Neural cell (in vitro differentiated cells): ENCODE data around the gene SHQ1. TPM values are rescaled to one million over a fixed set of nuclear protein-coding genes. Genes with fewer than 3 reads are reported as not detected.

Source experiments
- H2AFZ ChIP-seq: fragments of 200-600, 300-800 bp; sonication (generic), shearing (Covaris generic); 2 replicates; pipeline ENCODE4 v1.6.0; 2014; ENCODE audit warnings: low read depth, mild to moderate bottlenecking, antibody characterized with exemption, low read length, moderate library complexity
- H3F3A ChIP-seq: fragments of 200-600 bp; shearing (Covaris generic); 2 replicates; pipeline ENCODE4 v1.6.1; 2016; ENCODE audit warnings: mild to moderate bottlenecking, moderate library complexity, mixed read lengths, antibody characterized with exemption, low read length; ENCODE audit not compliant: insufficient read depth, poor library complexity, severe bottlenecking
- H3K27ac ChIP-seq: fragments of 200-600, 300-800 bp; sonication (generic), shearing (Covaris generic); 2 replicates; pipeline ENCODE4 v1.5.1; 2014; ENCODE audit warnings: mild to moderate bottlenecking, low read length, moderate library complexity
- H3K27me3 ChIP-seq: fragments of 300-800, 200-600 bp; sonication (generic), shearing (Covaris generic); 2 replicates; pipeline ENCODE4 v1.6.0; 2014; ENCODE audit warnings: mild to moderate bottlenecking, low read depth, low read length, moderate library complexity; ENCODE audit not compliant: insufficient read depth
- H3K36me3 ChIP-seq: fragments of 300-800, 200-600 bp; sonication (generic), shearing (Covaris generic); 2 replicates; pipeline ENCODE4 v1.5.1; 2014; ENCODE audit warnings: mild to moderate bottlenecking, antibody characterized with exemption, low read length, moderate library complexity; ENCODE audit not compliant: insufficient read depth
- H3K4me2 ChIP-seq: fragments of 300-800, 200-600 bp; sonication (generic), shearing (Covaris generic); 2 replicates; pipeline ENCODE4 v1.6.0; 2014; ENCODE audit warnings: mild to moderate bottlenecking, low read length
- H3K4me3 ChIP-seq: fragments of 300-800, 200-600 bp; sonication (generic), shearing (Covaris generic); 2 replicates; pipeline ENCODE4 v1.5.1; 2014; ENCODE audit warnings: mild to moderate bottlenecking, low read length, moderate library complexity
- H3K79me2 ChIP-seq: fragments of 200-600 bp; shearing (Covaris generic); replicated peaks from 2 replicates; pipeline ENCODE4 v1.6.0; 2014; ENCODE audit warnings: mild to moderate bottlenecking, low read length, moderate library complexity; ENCODE audit not compliant: insufficient read depth
- H3K9ac ChIP-seq: fragments of 300-800, 200-600 bp; sonication (generic), shearing (Covaris generic); 2 replicates; pipeline ENCODE4 v1.6.1; 2016; ENCODE audit warnings: mild to moderate bottlenecking, low read length, mixed read lengths
- H3K9me2 ChIP-seq: fragments of 200-600 bp; shearing (Covaris generic); 2 replicates; pipeline ENCODE4 v1.6.1; 2016; ENCODE audit warnings: mild to moderate bottlenecking, low read length, mixed read lengths; ENCODE audit not compliant: insufficient read depth
- H3K9me3 ChIP-seq: fragments of 200-600, 300-800 bp; sonication (generic), shearing (Covaris generic); 2 replicates; pipeline ENCODE4 v1.6.1; 2016; ENCODE audit warnings: mild to moderate bottlenecking, mixed run types, low read length, moderate library complexity, mixed read lengths
- H4K20me1 ChIP-seq: fragments of 200-600 bp; shearing (Covaris generic); 2 replicates; pipeline ENCODE4 v1.6.1; 2016; ENCODE audit warnings: mild to moderate bottlenecking, mixed run types; ENCODE audit not compliant: insufficient read depth
- EP300 ChIP-seq: fragments of 450-650 bp; conservative IDR thresholded peaks from 2 replicates; pipeline ENCODE4 v1.6.1; 2014; ENCODE audit warnings: antibody characterized with exemption, mild to moderate bottlenecking, moderate library complexity; ENCODE audit not compliant: poor library complexity, severe bottlenecking
- EZH2 ChIP-seq: fragments of 200-600, 300-800 bp; shearing (Covaris generic), sonication (generic); IDR thresholded peaks from 2 replicates; pipeline ENCODE4 v1.6.1; 2014; ENCODE audit warnings: antibody characterized with exemption, low read length, borderline replicate concordance, mild to moderate bottlenecking; ENCODE audit not compliant: insufficient read depth, poor library complexity, severe bottlenecking
- MXI1 ChIP-seq: fragments of 450-650 bp; conservative IDR thresholded peaks from 2 replicates; pipeline ENCODE4 v1.6.1; 2014; ENCODE audit warnings: antibody characterized with exemption, mild to moderate bottlenecking; ENCODE audit not compliant: poor library complexity, severe bottlenecking
- POLR2AphosphoS5 ChIP-seq: IDR thresholded peaks from 2 replicates; pipeline ENCODE4 v1.6.1; 2012
- RAD21 ChIP-seq: fragments of 450-650 bp; conservative IDR thresholded peaks from 2 replicates; pipeline ENCODE4 v1.6.1; 2014; ENCODE audit warnings: antibody characterized with exemption, mild to moderate bottlenecking, moderate library complexity
- SMC3 ChIP-seq: fragments of 450-650 bp; conservative IDR thresholded peaks from 2 replicates; pipeline ENCODE4 v1.6.1; 2014; ENCODE audit warnings: antibody characterized with exemption, mild to moderate bottlenecking, moderate library complexity; ENCODE audit not compliant: poor library complexity
- TAF1 ChIP-seq: IDR thresholded peaks from 2 replicates; pipeline ENCODE4 v1.6.1; 2012; ENCODE audit warnings: low read depth
- polyA plus RNA-seq: library from polyadenylated mRNA; depleted of rRNA; stranded (reverse); fragments of >200 nt; gene quantifications from 2 replicates; pipeline ENCODE4 v1.2.3, GENCODE V29; 2014
- TF ChIP-seq, protein P1 (sequence below): fragments of 450-650 bp; IDR thresholded peaks from 2 replicates; pipeline ENCODE4 v1.5.1; 2014; ENCODE audit warnings: antibody characterized with exemption, mild to moderate bottlenecking, moderate library complexity; ENCODE audit not compliant: poor library complexity, severe bottlenecking
- TF ChIP-seq, protein P2 (sequence below): IDR thresholded peaks from 2 replicates; pipeline ENCODE4 v1.6.1; 2012; ENCODE audit warnings: borderline replicate concordance

The SHQ1 gene
- polyA plus RNA-seq, 1 donor from 2014 or later = 14.3 TPM

DNA sequence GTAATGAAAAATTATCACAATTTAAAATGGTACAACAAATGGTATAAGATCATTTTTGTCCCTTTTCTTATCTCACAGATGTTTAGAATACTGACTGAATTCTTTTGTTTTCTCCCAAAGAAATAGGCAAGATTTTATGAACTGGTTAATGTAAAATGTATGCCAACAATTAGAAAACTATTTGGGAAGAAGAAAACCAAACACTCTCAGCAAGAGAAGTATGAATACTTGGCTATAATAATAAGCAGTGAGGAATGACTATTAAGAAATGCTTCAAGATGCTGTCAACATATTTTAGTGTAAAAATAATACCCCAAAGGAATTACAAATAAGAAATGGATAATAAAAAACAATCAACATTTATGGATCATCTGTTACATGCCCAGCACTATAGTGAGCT lies 18.5 kb downstream of the SHQ1 start:
- TF ChIP-seq EP300 (no peak), EZH2 (no peak), MXI1 (no peak), RAD21 (no peak), TAF1 (no peak), SMC3 (no peak), POLR2AphosphoS5 (no peak)
- TF ChIP-seq, protein P1, sequence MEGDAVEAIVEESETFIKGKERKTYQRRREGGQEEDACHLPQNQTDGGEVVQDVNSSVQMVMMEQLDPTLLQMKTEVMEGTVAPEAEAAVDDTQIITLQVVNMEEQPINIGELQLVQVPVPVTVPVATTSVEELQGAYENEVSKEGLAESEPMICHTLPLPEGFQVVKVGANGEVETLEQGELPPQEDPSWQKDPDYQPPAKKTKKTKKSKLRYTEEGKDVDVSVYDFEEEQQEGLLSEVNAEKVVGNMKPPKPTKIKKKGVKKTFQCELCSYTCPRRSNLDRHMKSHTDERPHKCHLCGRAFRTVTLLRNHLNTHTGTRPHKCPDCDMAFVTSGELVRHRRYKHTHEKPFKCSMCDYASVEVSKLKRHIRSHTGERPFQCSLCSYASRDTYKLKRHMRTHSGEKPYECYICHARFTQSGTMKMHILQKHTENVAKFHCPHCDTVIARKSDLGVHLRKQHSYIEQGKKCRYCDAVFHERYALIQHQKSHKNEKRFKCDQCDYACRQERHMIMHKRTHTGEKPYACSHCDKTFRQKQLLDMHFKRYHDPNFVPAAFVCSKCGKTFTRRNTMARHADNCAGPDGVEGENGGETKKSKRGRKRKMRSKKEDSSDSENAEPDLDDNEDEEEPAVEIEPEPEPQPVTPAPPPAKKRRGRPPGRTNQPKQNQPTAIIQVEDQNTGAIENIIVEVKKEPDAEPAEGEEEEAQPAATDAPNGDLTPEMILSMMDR = no peak
- TF ChIP-seq, protein P2, sequence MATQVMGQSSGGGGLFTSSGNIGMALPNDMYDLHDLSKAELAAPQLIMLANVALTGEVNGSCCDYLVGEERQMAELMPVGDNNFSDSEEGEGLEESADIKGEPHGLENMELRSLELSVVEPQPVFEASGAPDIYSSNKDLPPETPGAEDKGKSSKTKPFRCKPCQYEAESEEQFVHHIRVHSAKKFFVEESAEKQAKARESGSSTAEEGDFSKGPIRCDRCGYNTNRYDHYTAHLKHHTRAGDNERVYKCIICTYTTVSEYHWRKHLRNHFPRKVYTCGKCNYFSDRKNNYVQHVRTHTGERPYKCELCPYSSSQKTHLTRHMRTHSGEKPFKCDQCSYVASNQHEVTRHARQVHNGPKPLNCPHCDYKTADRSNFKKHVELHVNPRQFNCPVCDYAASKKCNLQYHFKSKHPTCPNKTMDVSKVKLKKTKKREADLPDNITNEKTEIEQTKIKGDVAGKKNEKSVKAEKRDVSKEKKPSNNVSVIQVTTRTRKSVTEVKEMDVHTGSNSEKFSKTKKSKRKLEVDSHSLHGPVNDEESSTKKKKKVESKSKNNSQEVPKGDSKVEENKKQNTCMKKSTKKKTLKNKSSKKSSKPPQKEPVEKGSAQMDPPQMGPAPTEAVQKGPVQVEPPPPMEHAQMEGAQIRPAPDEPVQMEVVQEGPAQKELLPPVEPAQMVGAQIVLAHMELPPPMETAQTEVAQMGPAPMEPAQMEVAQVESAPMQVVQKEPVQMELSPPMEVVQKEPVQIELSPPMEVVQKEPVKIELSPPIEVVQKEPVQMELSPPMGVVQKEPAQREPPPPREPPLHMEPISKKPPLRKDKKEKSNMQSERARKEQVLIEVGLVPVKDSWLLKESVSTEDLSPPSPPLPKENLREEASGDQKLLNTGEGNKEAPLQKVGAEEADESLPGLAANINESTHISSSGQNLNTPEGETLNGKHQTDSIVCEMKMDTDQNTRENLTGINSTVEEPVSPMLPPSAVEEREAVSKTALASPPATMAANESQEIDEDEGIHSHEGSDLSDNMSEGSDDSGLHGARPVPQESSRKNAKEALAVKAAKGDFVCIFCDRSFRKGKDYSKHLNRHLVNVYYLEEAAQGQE = no peak
- no peak overlapping the region for H2AFZ ChIP-seq

DNA sequence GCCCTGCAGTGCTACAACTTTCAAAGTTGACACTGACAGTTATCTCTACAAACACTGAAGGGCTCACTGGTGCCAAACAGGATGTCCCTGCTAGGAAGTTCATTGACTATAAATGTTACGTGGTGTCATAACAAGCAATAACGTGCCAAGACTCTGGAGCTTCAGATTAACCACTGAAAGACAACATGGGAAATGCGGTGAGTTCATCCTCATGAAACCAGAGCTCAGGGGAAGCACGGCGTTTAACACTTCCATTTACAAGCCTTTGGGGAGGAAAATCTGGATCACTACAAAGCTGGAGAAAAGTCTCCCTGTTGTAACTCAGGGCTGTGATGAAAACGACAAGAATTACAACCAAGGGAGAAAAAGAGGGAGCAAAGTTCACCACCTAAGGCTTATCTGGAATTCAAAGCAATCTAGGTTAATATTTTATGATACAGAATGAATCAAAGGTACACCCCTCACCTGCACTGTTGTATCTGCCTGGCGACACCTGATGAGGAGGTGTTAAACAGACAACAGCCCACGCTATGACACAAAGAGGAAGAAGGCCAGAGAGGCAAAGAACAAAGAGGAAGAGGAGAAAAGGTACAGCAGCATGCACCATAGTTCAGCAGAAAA lies 27.0 kb downstream of the SHQ1 start:
- no peak overlapping the region for H3K4me3 ChIP-seq
- H3K9me2 ChIP-seq = no peaks in the 10 kb centered on the region
- no peaks in the 10 kb centered on the region for H3K79me2 ChIP-seq
- no peaks in the 10 kb centered on the region for H3K27me3 ChIP-seq
- no peaks in the 10 kb centered on the region for H4K20me1 ChIP-seq
- no peak overlapping the region for H2AFZ ChIP-seq
- TF ChIP-seq EP300 = peak; percentile 64
- TF ChIP-seq POLR2AphosphoS5 = peak; percentile 55
- TF ChIP-seq EZH2 = no peak
- no peak overlapping the region for H3K4me2 ChIP-seq
- no peaks in the 10 kb centered on the region for H3K9me3 ChIP-seq
- H3K9ac ChIP-seq = no peak overlapping the region
- no peaks in the 10 kb centered on the region for H3K36me3 ChIP-seq
- H3K27ac ChIP-seq = no peak overlapping the region
- no peaks in the 10 kb centered on the region for H3F3A ChIP-seq

More for the DNA sequence above, 18.5 kb downstream of the SHQ1 start:
- Histone ChIP-seq H3K27ac (no peak overlapping the region), H3K79me2 (no peaks in the 10 kb centered on the region), H3K4me2 (no peak overlapping the region), H3K9me2 (no peaks in the 10 kb centered on the region), H3F3A (no peaks in the 10 kb centered on the region), H3K36me3 (no peaks in the 10 kb centered on the region), H3K4me3 (no peak overlapping the region), H4K20me1 (no peaks in the 10 kb centered on the region), H3K9me3 (no peaks in the 10 kb centered on the region), H3K27me3 (no peaks in the 10 kb centered on the region), H3K9ac (no peak overlapping the region)

DNA sequence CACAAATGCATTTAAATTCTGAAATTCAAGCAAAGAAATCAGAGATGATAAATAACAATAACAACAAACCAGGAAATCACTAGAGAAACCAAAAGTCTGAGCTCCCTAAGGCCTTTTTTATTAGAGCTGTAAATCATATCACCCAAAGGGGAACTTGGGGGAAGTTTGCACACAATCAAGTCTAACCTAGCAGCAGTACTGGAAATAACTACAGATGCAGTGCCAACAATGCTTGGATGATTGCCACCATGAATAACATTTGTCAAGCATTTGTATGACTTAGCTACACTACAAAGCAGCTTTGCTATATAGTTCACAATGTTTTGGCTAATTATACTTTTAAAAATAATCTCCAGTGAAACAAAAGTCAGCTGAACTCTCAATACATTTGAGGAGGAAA lies 27.8 kb downstream of the SHQ1 start:
- Histone ChIP-seq H3K9me3 (no peaks in the 10 kb centered on the region), H3K9me2 (no peaks in the 10 kb centered on the region), H3K27me3 (no peaks in the 10 kb centered on the region), H3K4me3 (no peak overlapping the region), H3K36me3 (no peaks in the 10 kb centered on the region), H3K4me2 (no peak overlapping the region), H3K27ac (no peak overlapping the region), H4K20me1 (no peaks in the 10 kb centered on the region), H3F3A (no peaks in the 10 kb centered on the region), H3K79me2 (no peaks in the 10 kb centered on the region), H3K9ac (no peak overlapping the region), H2AFZ (no peak overlapping the region)
- no peak for TF ChIP-seq MXI1
- no peak for TF ChIP-seq EP300
- TF ChIP-seq, protein P2 = no peak
- TF ChIP-seq SMC3 = no peak
- TF ChIP-seq TAF1 = no peak
- no peak for TF ChIP-seq EZH2
- TF ChIP-seq, protein P1 = no peak
- no peak for TF ChIP-seq POLR2AphosphoS5
- TF ChIP-seq RAD21 = no peak
